GM20431 (cell line): ENCODE results near the gene GGT1.
"Not testable (repeated sequence)": the region's sequence is repeated elsewhere in the genome, so short reads cannot be mapped to it uniquely, and the experiment has no call there.

Source experiments
- in situ Hi-C: fragments of 300-500 bp; cut with MseI, MboI; formaldehyde crosslinking; loops from one replicate; pipeline ENCODE4 v1.15.0; 2020; ENCODE audit warnings: low sequenced_read_pairs; ENCODE audit not compliant: unreplicated experiment

Gene GGT1

DNA sequence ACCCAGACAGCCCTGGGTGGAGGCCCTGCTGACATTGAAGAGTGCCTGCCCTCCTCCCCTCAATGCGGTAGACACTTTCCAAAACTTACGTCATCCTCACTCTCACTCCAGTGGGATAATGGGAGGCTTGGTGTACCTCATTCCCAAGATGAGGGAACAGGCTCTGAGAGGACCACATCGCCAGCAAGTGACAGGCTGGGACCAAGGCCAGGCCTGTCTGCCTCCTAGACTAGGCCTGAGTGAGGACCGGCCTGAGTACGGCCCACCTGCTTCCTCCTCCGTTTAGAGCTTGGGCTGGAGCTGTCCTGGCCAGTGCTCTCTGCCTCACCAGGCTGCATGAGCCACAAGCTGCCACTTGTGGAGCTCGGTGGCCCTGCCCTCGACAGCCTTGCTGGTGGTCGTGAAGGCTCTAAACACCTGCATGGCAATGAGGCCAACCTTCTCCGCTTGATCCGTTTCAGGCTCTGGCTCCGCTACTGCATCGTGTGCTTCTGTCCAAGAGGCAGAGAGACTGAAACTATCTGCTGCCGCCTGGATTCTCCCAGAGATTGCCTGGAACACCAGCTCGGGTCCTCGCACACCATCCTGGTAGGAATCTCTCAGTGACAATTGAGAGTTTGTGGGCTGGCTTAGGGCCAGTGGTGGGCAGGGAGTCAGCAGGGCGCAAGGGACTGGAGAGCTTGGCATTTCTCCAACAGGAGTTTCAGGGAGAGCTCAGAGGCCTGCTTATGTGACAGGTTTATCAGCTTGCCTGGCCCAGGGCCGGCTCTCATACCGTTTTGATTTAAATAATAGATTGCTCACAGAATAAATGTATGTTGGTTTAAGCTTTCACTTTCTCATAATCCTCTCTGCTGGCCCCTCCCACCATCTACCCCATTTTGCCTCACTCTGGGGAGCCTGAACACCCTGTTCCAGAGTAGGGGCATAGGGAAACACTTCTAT lies 19.5 kb upstream of the GGT1 start:
- in situ Hi-C loops: no loop called here

GRCh38 chr22:24584166-24584790 lies 18.7 kb upstream of the GGT1 start:
- in situ Hi-C loops: no loop called here

DNA sequence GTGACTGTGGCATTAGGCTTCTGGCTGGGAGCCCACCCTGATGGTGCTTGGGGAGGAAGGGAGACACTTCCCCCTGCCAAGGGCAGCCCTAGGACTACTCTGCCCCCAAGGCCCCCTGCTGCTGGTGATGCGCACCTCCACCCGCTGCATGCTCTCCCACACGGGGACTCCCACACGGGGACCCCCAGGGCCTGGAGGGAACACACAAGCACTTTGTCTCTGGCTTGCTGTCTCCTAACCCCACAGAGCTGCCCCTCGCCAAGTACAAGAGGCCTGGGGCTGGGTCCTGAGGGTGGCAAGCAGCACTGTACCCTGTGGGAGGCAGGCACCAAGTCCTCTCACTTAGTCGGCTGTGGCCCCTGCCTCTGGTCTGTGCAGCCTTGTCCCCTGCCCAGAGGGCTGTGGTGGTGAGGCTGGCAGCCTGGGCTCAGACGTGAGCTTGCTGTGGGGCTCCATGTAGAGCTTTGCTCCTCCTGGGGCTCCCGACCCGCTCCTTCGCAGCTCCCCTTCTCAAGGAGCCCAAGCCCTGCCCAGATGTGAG lies 18.1 kb upstream of the GGT1 start:
- in situ Hi-C loops: no loop called here

- in situ Hi-C loops: no loop called here
These were observed 17.5 kb upstream of the GGT1 start for GRCh38 chr22:24585461-24585860.

- in situ Hi-C loops: no loop called here
These were observed 17.0 kb upstream of the GGT1 start for GRCh38 chr22:24585927-24586546.

GRCh38 chr22:24587251-24587650 lies 15.7 kb upstream of the GGT1 start:
- in situ Hi-C loops: no loop called here

DNA sequence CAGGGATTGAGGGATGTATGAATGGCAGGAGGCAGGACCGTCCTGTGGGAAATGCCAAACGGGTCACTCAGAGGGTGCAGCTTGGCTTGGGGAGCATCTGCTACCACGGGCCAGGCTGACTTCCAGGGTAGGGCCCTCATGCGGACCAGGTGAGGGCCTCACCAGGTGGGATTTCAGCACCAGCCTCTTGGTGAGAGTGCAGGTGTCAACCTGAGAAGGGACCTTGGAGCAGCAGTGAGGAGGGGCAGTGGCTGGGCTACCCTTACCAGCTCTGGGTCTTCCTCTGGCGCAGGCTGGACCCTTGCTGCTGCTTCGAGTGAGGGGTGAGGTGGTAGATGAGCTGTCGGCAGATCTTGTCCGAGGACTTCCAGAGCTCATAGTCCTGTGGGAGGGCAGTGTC lies 15.0 kb upstream of the GGT1 start:
- in situ Hi-C loops: no loop called here

- in situ Hi-C loops: no loop called here
These were observed 14.6 kb upstream of the GGT1 start for GRCh38 chr22:24588381-24588756.

GRCh38 chr22:24588757-24589481 lies 14.1 kb upstream of the GGT1 start:
- in situ Hi-C loops: no loop called here

GRCh38 chr22:24589518-24590030 lies 13.4 kb upstream of the GGT1 start:
- in situ Hi-C loops: no loop called here

DNA sequence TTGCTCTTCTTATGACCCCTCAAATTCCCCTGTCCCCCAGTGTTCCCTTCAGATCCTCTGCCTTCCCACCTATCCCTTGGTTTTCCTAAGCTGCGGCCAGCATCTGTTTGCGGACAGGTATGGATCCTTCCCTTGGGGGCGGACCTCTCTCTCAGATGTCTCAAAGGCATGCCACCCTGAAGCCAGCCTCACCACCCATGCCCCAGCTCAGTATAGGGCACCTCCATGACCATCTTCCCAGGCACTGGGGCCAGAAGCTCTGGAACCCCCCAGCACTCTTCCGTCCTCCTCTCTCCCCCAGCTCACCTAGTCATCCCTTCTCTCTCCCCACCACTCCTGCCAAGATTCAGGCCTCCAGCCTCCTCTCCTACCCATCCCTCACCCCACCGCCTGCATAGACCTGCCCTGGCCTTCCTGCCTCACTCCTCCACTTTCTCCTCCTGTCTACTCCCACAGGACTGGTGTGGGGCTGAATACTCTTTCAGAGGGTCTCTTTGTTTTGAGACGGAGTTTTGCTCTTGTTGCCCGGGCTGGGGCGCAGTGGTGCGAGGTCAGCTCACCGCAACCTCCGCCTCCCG lies 12.3 kb upstream of the GGT1 start:
- in situ Hi-C loops: no loop called here

- in situ Hi-C loops: no loop called here
These were observed 11.6 kb upstream of the GGT1 start for GRCh38 chr22:24591286-24591830.

DNA sequence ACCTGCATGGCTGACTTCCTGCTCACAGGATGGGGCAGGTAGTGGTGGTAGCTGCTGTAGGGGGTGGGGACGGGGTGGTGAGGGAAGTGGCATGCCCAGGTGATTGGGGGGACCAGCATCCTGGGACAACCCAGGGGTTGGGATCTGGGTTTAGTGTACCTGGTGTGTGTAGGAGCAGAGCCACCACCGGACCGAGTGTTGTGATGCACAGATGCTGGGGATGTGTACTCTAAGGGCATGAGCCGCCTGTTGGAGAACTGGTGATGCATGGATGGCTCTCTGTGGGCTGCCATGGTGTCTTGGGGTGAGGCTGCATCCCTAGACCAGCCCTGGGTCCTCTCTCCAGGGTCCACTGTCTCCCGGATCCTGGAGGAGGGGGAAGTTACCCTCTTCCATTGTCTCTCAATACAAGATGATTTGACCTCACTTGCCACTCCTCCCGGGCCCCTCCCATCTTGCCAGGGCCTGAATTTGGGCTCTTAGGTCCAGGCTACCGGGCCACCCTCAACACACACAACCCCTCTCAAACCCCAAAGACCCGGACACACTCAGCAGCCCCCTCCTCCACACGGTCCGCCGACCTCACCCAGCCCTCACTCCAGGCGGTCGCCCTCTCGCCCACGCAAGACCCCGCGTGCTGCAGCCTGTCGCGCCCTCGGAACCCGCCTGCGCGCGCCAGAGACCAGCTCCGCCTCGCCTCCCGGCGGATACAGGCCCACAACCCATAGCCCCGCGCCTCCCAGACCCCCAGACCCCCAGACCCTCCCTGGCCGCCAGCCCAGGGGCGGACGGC lies 10.7 kb upstream of the GGT1 start:
- in situ Hi-C loops: no loop called here

- in situ Hi-C loops: no loop called here
These were observed 10.0 kb upstream of the GGT1 start, which contains the start of gene LRRC75B for GRCh38 chr22:24592851-24593558. Gene LRRC75B, minus strand, starts transcription at chr22:24593073. Its CDS starts 34 bp downstream, at chr22:24593039.

DNA sequence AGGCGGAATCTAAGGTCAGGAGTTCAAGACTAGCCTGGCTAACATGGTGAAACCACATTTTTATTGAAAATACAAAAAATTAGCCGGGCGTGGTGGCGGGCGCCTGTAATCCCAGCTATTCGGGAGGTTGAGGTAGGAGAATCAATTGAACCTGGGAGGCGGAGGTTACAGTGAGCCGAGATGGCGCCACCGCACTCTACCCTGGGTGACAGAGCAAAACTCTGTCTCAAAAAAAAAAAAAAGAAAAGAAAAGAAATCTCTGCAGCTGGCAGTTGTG lies 9.5 kb upstream of the GGT1 start:
- in situ Hi-C loops: not testable (repeated sequence)

GRCh38 chr22:24593836-24594568 lies 9.0 kb upstream of the GGT1 start:
- in situ Hi-C loops: no loop called here

GRCh38 chr22:24594569-24595120 lies 8.3 kb upstream of the GGT1 start:
- in situ Hi-C loops: no loop called here
